Measurements from ENCODE around the gene PIK3R6. TPM values are rescaled to one million over a fixed set of nuclear protein-coding genes. Genes with fewer than 3 reads are reported as not detected.

PIK3R6 gene
- total and polyA plus RNA-seq, 12 donors: 0.17 to 1.7 (median 0.83) TPM

GRCh38 chr17:8862213-8863056 lies 5.0 kb downstream of the PIK3R6 start:
- H3K4me3 ChIP-seq: no peak overlapping the region
- H3K27ac ChIP-seq: no peak overlapping the region
- no peaks in the 10 kb centered on the region for H3K27me3 ChIP-seq
- H3K4me1 ChIP-seq (replicated peaks in 1 of 2): peaks cover 0 to 11% of the 10 kb centered on the region in 2 donors
- intact Hi-C loops (cut with DNase I): no loop called here
- H3K36me3 ChIP-seq (replicated peaks in 1 of 2): no peaks in the 10 kb centered on the region
- H3K9me3 ChIP-seq (replicated peaks in 1 of 3): no peaks in the 10 kb centered on the region
- no peak for TF ChIP-seq CTCF (IDR thresholded peaks at IDR 0.05)
- no peak for TF ChIP-seq POLR2A (IDR thresholded peaks at IDR 0.05)
- 76 to 88% (median 83%) methylated on average over 9 of the region's 9 CpGs for WGBS, 4 donors
- no peak for DNase-seq

GRCh38 chr17:8861495-8862181 lies 5.8 kb downstream of the PIK3R6 start:
- no peak overlapping the region for H3K4me3 ChIP-seq
- DNase-seq: no peak
- WGBS, 4 donors: 66 to 75% (median 73%) methylated on average over 7 of the region's 7 CpGs
- TF ChIP-seq CTCF (IDR thresholded peaks at IDR 0.05) (no peak), POLR2A (IDR thresholded peaks at IDR 0.05) (no peak)
- H3K36me3 ChIP-seq (replicated peaks in 1 of 2): no peaks in the 10 kb centered on the region
- intact Hi-C loops (cut with DNase I): no loop called here
- no peaks in the 10 kb centered on the region for H3K27me3 ChIP-seq
- H3K4me1 ChIP-seq (replicated peaks in 1 of 2): peaks cover 0 to 14% of the 10 kb centered on the region in 2 donors
- H3K27ac ChIP-seq: no peak overlapping the region
- H3K9me3 ChIP-seq (replicated peaks in 1 of 3): no peaks in the 10 kb centered on the region

- intact Hi-C loops (cut with DNase I): no loop called here
- Histone ChIP-seq H3K9me3 (replicated peaks in 1 of 3) (no peaks in the 10 kb centered on the region), H3K27me3 (no peaks in the 10 kb centered on the region), H3K4me1 (replicated peaks in 1 of 2) (peaks cover 0 to 14% of the 10 kb centered on the region in 2 donors), H3K36me3 (replicated peaks in 1 of 2) (no peaks in the 10 kb centered on the region), H3K4me3 (no peak overlapping the region), H3K27ac (no peak overlapping the region)
- TF ChIP-seq POLR2A (IDR thresholded peaks at IDR 0.05) (no peak), CTCF (IDR thresholded peaks at IDR 0.05) (no peak)
- WGBS, 4 donors: 87 to 90% (median 89%) methylated on average over 4 to 14 of the region's 14 CpGs
- no peak for DNase-seq
These were observed 7.6 kb downstream of the PIK3R6 start for GRCh38 chr17:8859804-8860430.
